Activated CD4-positive, alpha-beta T cell treated with anti-CD3 and anti-CD28 coated beads, Interleukin-2, amount 50 U/mL, for 1 hour (primary cell): ENCODE results near the gene NAA20.
A peak's percentile ranks its signal among the peaks of the same experiment; 100 is the strongest.

Experiments used
- DNase-seq: peaks from one replicate; pipeline ENCODE4 v3.0.0-alpha.2; 2020

NAA20 gene

DNA sequence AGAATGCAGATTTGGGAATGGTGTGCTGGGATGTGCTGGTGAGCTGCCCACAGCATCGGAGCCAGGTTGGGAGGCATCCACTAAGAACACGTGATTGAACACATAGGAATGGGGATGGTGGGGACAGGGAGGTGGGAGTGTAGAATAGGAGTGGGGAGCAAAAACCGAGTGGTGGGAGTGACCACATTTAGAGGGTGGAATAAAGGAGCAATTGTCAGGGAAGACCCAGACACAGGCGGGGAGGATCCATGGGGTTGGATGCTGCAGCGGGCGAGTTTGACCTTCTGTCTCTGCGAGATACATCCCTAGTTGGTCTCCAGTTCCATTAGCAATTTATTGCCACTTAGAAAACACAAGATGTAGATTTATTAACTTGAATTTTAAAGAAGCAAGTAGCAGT is 4.7 kb downstream of the NAA20 start:
- no peak for DNase-seq

DNA sequence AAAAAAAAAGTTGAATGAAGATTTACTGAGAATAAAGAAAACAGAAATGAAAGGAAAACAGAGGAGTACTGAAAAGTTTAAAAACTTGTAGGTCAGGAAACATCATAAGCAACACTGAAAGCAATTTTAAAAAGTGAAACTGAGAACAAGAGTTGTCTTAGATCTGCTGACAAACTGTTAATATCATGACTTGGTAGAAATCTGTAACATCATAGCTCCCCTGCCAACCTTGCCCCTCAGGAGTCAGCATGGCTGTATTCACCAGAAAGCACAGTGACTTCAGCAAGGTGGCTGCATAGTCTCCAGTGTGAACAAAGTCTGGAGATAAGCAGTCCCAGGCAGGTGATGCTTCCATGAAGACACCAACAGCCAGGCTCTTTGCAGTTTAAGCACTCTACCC is 5.3 kb downstream of the NAA20 start:
- DNase-seq: no peak

- no peak for DNase-seq
Observed at GRCh38 chr20:20023395-20023794, 6.2 kb downstream of the NAA20 start.

DNA sequence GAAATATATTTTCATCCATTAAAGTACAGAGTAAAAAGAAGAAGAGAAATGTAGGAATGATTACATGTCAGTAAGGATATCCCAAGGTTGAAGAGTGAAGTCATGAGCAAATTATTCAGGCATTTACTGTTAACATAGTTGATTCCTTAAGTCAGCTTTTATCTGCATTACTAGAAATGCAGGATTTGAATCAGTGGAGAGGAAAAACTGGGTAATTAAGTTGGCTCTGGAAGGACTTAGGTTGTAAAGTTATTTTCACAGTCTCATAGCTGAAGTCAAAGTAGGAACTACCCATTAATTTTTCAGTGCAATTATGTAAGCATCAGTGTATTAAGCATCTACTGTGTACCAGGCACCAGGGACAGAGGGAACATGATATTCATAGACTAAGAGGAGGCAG is 7.8 kb downstream of the NAA20 start:
- DNase-seq: no peak

GRCh38 chr20:20027284-20027683 is 10.1 kb downstream of the NAA20 start:
- DNase-seq: no peak

DNA sequence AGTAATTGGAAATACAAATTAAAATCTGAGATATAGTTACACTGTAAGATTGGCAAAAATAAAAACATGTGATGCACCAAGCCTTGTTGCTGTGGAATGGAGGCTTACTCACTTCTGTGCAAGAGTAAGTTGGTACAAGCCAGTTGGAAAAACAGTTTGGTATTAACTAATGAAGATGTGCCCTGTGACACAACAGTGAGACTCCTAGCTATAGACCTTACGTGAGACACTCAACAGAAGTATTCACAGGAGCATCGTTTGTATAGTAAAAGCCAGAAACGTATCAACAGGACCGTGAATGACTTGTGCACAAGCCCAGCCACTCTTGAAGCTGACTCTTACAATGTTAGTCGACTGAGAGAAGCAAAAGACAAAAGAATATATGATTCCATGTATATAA is 14.6 kb downstream of the NAA20 start:
- no peak for DNase-seq

DNA sequence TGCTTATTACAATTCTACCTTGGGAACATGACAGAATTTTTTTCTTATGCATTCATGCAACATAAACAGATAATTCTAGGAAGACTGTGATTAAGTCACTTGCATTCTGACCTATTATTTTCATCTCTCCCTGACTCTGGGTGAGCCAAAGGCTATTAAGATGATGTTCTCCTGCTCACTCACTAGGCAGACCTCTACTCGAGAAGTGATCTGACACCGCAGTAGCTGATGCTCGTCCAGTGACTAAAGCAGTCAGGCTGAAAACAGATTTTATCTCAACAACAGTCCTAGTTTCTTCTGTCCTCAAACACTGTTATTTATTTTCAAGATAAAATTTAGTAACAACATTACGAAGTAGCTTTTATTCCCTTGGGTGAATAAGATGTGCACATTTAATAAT is 17.3 kb downstream of the NAA20 start:
- no peak for DNase-seq

- no peak for DNase-seq
Observed at GRCh38 chr20:20036756-20037155, 19.6 kb downstream of the NAA20 start.

GRCh38 chr20:20037960-20038359 is 20.8 kb downstream of the NAA20 start:
- no peak for DNase-seq

DNA sequence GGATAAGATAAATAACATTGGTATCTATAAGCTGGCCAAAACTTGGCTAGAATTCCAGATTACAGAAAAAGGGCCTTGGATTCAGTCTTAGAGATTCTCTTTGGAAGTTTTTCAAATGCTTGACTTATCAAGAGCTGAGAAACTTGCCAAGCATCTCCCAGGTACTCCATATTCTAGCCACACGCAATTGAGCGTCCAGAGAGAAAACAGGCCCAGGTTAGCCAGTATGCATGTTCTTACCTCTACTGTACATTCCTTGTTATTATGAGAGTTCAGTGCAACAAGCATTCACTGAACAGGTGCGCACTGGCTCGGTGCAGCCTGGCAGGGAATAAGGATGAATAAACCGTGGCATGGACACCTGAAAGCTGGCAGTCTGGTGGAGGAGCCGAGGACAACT is 21.4 kb downstream of the NAA20 start:
- no peak for DNase-seq

GRCh38 chr20:20039752-20040387 is 22.7 kb downstream of the NAA20 start:
- DNase-seq: no peak

DNA sequence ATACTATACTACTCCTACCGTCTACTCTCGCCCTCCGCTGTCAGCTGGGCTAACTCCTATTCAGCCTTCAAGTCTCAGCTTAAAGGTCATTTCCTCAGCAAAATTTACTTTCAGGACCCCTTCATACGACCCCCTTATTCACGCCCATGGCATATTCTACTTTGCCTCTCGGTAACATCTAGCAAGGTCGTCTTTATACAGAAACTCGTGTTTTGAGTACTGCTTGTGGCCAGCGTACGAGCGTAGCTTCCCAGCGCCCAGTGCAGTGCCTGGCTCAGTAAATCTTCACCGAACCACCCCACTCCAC is 34.6 kb downstream of the NAA20 start:
- DNase-seq: no peak

GRCh38 chr20:20052074-20052970 is 35.2 kb downstream of the NAA20 start, which contains the start of the genes CFAP61 and CRNKL1:
CFAP61 (plus strand) TSS chr20:20052532; CDS start chr20:20056654, 4,122 bp downstream.
CRNKL1 (minus strand) TSS chr20:20052466; CDS start chr20:20052342, 124 bp downstream.
- DNase-seq: peak; percentile 97

- DNase-seq: no peak
Observed at GRCh38 chr20:20060234-20060998, 43.3 kb downstream of the NAA20 start.

GRCh38 chr20:20063941-20064702 is 47.0 kb downstream of the NAA20 start:
- DNase-seq: no peak

- DNase-seq: no peak
Observed at GRCh38 chr20:20065361-20065760, 48.2 kb downstream of the NAA20 start.

DNA sequence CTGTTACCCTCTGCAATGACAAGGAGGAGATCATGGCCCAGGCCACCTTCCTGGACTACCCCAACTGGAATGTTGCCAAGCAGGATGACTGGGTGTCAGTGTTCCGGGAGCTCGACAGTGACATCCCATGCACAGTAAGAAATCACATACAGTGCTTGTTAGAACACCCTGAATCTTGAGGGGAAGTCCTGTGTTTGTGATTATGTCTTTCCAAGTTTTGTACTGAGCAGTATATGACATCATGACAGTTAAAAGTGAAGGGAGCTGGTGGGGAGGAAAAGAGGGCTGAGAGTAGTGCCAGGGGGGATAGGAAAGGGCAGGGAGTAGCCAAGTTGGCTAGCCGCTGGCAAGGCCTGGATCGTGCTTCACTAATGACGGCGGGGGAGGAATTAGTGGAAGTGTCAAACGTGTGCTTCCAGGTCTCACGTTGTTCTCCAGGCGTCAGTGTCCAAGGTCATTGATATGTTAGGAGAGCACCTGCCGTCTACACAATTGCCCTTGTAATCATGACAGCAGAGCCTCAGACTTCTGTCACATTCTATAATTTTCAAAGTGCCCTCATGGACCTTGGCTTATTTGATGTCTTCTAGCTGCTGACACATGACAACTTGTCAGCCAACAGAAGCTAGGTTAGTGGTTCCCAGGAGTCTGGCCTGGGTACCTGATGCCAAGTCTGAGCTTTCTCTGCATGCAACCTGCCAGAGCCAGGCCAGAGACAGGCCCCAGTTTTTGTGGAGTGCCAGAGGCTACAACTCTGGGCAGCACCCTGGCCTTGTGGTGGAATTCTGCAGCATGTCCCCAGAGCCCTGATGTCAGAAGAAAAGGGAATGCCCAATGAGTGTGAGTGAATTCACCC is 53.9 kb downstream of the NAA20 start:
- DNase-seq: no peak

GRCh38 chr20:20073801-20074371 is 56.7 kb downstream of the NAA20 start:
- DNase-seq: no peak

- DNase-seq: no peak
Observed at GRCh38 chr20:20075032-20075431, 57.9 kb downstream of the NAA20 start.

DNA sequence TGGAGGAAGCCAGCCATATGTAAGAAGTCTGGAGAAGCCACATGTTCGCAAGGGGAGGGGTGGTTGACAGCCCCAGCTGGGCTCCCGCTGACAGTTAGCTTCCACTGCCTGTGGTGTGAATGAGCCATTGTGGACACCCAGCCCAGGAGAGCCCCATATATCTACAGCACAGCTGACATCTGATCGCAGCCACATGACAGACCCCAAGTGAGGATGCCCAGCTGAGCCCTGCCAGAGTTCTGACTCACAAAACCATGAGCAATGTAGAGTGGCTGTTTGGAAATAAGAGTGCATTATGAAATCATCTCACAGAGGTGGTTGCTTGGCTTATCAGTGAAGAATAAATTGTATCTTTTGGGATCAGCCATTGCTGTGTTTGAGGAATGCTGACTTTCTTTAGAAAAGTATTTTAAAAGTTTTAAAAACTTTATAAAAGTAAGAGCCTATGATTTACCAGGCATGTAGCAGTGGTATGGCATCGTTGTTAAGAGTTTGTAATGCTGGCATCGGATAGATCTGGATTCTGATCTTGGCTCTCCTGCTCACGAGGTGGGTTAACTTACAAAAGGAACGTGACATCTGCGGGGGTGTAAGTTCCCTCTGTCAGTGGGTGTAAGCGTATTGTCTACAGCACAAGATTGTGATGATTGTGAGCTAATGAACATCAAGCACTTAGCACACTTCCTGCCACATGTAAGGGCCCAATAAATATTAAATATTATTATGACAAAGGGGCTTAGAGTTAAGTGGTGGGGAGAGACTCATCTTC is 59.3 kb downstream of the NAA20 start:
- DNase-seq: no peak

GRCh38 chr20:20078041-20078440 is 60.9 kb downstream of the NAA20 start:
- no peak for DNase-seq
